H1 (cell line): ENCODE measurements around the gene COL1A1. TPM values are rescaled to one million over a fixed set of nuclear protein-coding genes. Genes with fewer than 3 reads are reported as not detected.

Source experiments
- ATF3 ChIP-seq: IDR thresholded peaks from 2 replicates; pipeline ENCODE4 v1.6.1; 2011; ENCODE audit warnings: low read depth, mild to moderate bottlenecking, low read length; ENCODE audit not compliant: insufficient read depth
- BACH1 ChIP-seq: IDR thresholded peaks from 2 replicates; pipeline ENCODE4 v1.6.1; 2012; ENCODE audit warnings: low read length, improper control_type of control experiment
- CHD1 ChIP-seq: IDR thresholded peaks from 2 replicates; pipeline ENCODE4 v1.6.1; 2012; ENCODE audit warnings: low read depth, low read length, improper control_type of control experiment
- CHD2 ChIP-seq: IDR thresholded peaks from 2 replicates; pipeline ENCODE4 v1.6.1; 2012; ENCODE audit warnings: low read length, improper control_type of control experiment
- CHD7 ChIP-seq: fragments of 300-600 bp; sonication (generic); IDR thresholded peaks from 2 replicates; pipeline ENCODE4 v1.7.1; 2012; ENCODE audit warnings: low read length, moderate library complexity, mild to moderate bottlenecking, inconsistent platforms; ENCODE audit not compliant: insufficient replicate concordance
- EZH2 ChIP-seq: fragments of 200-600 bp; sonication (generic); IDR thresholded peaks from 2 replicates; pipeline ENCODE4 v1.7.1; 2012; ENCODE audit warnings: low read depth, mild to moderate bottlenecking, moderate library complexity, low read length, inconsistent platforms; ENCODE audit not compliant: severe bottlenecking
- HDAC2 ChIP-seq, 2 experiments: fragments of 300-600 bp in 1 of 2; sonication (generic) in 1 of 2; IDR thresholded peaks; 2 replicates each; pipeline ENCODE4 v1.6.1; 2011 to 2012; ENCODE audit warnings: low read depth in 2 of 2, low read length in 2 of 2, mild to moderate bottlenecking in 2 of 2, moderate library complexity in 2 of 2, borderline replicate concordance in 1 of 2, inconsistent platforms in 1 of 2
- JUN ChIP-seq: IDR thresholded peaks from 2 replicates; pipeline ENCODE4 v1.6.1; 2011; ENCODE audit warnings: low read depth, mild to moderate bottlenecking, improper control_type of control experiment, low read length
- SIN3A ChIP-seq, 2 experiments: IDR thresholded peaks in 1 of 2; conservative IDR thresholded peaks in 1 of 2; 2 replicates each; pipeline ENCODE4 v1.6.1; 2011 to 2012; ENCODE audit warnings: low read length in 2 of 2, improper control_type of control experiment in 1 of 2, low read depth in 1 of 2, mild to moderate bottlenecking in 1 of 2
- TEAD4 ChIP-seq: IDR thresholded peaks from 2 replicates; pipeline ENCODE4 v1.6.1; 2012; ENCODE audit warnings: low read depth, low read length, inconsistent platforms, mixed read lengths
- polyA plus RNA-seq, 7 experiments: library from polyadenylated mRNA; depleted of rRNA in 3 of 7; stranded (reverse) in 5 of 7; unstranded in 2 of 7; fragments of >200 nt in 5 of 7; fragments of 200-250 nt in 2 of 7; gene quantifications; 1 replicate in 5 of 7; 2 replicates in 1 of 7; 4 replicates in 1 of 7; pipeline versions ENCODE4 v1.2.1 to v1.2.3, GENCODE V29; 2011 to 2013; ENCODE audit warnings: missing spikeins in 2 of 7, mixed read lengths in 2 of 7
- total RNA-seq: library from RNA; stranded (reverse); fragmentation: NEBNext Ultra II Directional; extraction: Animal tissue kit (Norgen Biotek cat#: 25700); gene quantifications from 2 replicates; pipeline ENCODE4 v1.2.1, GENCODE V29; 2021

The COL1A1 gene
- total and polyA plus RNA-seq, 2 of the 8 experiments (the other 6 are each of a cell fraction or from before 2014, with no cell fraction given) = 14.1 to 80.4 TPM

- TF ChIP-seq CHD7 = no peak
- no peak for TF ChIP-seq ATF3
- no peak for TF ChIP-seq HDAC2 (IDR thresholded peaks at IDR 0.05; ENCODE audit: borderline replicate concordance in 1 of 2, low read depth in 2 of 2, low read length in 2 of 2)
- TF ChIP-seq BACH1 = no peak
- TF ChIP-seq TEAD4 = no peak
- no peak for TF ChIP-seq JUN
- no peak for TF ChIP-seq EZH2
- no peak for TF ChIP-seq CHD1
- no peak for TF ChIP-seq CHD2
- no peak for TF ChIP-seq SIN3A (conservative IDR thresholded peaks at IDR 0.05 in 1 of 2, IDR thresholded peaks at IDR 0.05 in 1 of 2; ENCODE audit: low read depth in 1 of 2, low read length in 2 of 2)
Observed at GRCh38 chr17:50170662-50171370, 30.6 kb downstream of the COL1A1 start (continued).
